Non-pigmented ciliary epithelial cell (primary cell): ENCODE results near the gene ETV1.
"Not testable (repeated sequence)": the region's sequence is repeated elsewhere in the genome, so short reads cannot be mapped to it uniquely, and the experiment has no call there.

Experiments used
- DNase-seq: peaks from one replicate; pipeline ENCODE4 v3.0.0-alpha.2; 2010; ENCODE audit warnings: low read depth

ETV1 gene

DNA sequence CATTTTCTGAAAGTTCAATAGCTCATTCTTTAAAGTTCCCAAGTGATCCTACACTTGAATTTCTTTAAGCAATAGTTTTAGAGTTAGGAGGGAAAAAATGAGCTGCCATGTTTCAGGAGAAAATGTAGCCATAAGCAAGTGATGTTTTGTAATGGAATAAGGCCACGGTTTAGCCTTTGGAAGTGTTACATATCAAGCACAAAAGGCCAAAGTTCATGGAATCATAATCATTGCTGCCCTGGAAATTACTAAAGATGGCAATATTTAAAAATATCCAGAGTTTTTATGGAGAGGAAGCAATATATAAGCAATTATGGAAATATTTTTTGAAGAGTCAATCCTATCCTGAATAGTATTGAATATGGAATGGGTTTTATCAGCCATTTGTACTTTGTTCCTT, 68.4 kb downstream of the ETV1 start:
- DNase-seq: no peak

GRCh38 chr7:13920053-13920697, 69.3 kb downstream of the ETV1 start:
- peak; percentile 100 for DNase-seq

DNA sequence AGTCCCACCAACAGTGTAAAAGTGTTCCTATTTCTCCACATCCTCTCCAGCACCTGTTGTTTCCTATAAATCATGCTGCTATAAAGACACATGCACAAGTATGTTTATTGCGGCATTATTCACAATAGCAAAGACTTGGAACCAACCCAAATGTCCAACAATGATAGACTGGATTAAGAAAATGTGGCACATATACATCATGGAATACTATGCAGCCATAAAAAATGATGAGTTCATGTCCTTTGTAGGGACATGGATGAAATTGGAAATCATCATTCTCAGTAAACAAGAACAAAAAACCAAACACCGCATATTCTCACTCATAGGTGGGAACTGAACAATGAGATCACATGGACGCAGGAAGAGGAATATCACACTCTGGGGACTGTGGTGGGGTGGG, 71.1 kb downstream of the ETV1 start:
- DNase-seq: not testable (repeated sequence)

GRCh38 chr7:13917103-13917502, 72.4 kb downstream of the ETV1 start:
- DNase-seq: not testable (repeated sequence)

- no peak for DNase-seq
Observed at GRCh38 chr7:13915891-13916290, 73.6 kb downstream of the ETV1 start.

- DNase-seq: no peak
Observed at GRCh38 chr7:13912715-13913278, 76.7 kb downstream of the ETV1 start.

GRCh38 chr7:13911909-13912308, 77.6 kb downstream of the ETV1 start:
- no peak for DNase-seq

DNA sequence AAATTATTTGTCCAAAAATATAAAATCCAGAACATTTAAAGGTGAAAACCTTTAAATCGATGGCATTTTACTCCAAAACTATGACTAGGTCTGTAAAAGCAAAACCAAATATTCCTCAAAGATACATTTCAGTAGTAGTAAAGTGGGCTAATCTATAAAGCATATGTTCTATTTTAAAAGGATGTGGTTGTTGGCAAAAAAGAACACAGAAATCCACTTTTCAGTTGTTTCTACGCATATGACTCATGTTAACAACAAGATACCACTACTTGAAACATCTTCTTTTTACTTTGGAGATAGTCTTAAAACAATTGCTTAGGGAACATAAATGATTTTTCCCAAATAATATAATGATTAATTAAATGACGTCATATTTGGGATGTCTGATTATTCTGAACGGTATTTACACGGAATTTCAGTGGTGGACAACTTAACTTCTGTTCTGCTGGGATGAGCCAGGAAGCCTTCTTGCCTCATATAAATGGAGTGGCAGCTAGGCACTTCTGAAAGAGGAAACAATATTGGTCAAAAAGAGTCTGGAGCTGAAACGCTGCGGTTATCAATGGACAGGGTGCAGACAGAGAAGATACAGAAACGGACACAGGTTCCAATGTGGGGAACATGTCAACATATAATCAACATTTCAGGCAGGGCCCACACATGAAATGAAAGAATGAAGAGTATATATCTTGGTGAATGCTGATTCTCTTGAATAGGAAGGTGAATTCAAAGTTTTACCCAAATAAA, 78.5 kb downstream of the ETV1 start:
- no peak for DNase-seq

- no peak for DNase-seq
Observed at GRCh38 chr7:13908667-13909397, 80.6 kb downstream of the ETV1 start.

DNA sequence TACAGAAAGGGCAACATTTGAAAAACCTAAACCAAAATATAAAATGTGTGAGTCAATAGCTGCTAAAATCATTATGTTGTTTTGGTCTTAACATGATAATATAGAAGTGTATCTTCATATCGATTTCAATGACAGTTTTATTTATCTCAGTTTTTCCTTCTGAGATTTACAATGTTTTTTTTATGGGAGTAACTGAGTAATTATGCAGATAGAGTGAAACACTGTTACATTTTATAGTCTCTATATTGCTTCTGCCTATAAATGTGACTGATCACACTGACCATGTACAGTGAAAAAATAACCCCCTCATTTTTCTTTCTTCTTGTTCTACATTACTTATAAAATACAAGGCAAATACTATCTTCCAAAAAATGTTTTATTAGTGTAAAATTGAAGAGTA, 81.6 kb downstream of the ETV1 start:
- no peak for DNase-seq

GRCh38 chr7:13904689-13905088, 84.8 kb downstream of the ETV1 start:
- peak; percentile 64 for DNase-seq

DNA sequence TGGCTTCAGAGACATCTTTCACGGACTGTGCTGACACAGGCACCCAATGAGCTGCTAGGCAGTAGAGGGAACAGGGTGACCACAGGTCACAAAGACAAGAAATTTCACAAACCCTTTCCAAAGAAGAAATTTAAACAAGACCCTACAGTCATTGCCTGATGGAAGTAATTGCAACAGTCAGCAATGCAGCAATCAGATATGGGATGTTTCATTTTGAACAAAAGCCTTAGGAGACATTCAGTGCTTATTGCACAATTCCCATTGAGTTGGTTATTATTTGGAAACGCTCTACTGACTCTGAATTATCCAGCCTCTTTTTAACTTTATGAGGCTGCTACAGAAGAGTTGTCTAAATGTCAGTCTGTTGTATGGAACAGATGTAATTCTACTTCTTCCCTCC, 85.5 kb downstream of the ETV1 start:
- DNase-seq: no peak

GRCh38 chr7:13901577-13901976, 87.9 kb downstream of the ETV1 start:
- DNase-seq: no peak

GRCh38 chr7:13898957-13899670, 90.4 kb downstream of the ETV1 start:
- no peak for DNase-seq

- DNase-seq: no peak
Observed at GRCh38 chr7:13897819-13898218, 91.6 kb downstream of the ETV1 start.

GRCh38 chr7:13894954-13895353, 94.5 kb downstream of the ETV1 start:
- DNase-seq: no peak

DNA sequence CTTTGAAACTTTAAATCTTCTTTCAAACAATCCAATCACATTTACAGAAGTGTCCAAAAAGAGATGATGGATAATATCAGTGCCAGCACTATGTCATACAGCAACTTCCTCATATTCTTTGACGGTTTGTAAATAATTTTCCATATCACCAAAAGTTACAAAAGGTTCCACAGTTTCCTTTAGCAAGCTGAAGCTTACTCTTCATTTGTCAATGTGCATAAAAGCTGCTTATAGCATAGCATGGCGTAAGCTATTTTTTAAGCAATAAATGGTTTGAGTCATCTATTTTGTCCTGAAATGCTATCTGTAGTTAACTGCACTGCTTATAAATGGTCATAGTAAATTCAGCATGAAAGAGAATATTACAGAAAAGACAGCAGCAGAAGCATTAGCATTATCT, 95.1 kb downstream of the ETV1 start:
- no peak for DNase-seq

DNA sequence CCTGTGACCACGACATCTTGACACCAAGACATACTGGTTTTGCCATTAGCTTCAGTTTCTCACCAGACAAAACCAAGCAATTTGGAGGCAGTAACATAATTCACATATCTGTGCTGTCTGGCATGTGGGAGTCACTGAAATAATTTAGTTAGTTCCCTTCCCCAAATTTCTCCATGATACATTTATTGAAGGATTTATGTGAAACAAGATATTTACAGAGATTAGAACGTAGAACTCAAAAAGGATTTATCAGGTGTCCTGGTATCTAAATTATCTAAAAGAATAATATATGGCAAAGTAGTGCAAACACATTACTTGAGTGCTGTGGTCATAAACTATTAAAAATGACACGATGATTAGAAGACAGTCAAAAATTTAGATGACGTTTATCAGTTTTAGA, 98.7 kb downstream of the ETV1 start:
- no peak for DNase-seq

GRCh38 chr7:13886356-13886755, 103.1 kb downstream of the ETV1 start:
- DNase-seq: no peak

GRCh38 chr7:13882051-13882450, 107.4 kb downstream of the ETV1 start:
- DNase-seq: no peak

DNA sequence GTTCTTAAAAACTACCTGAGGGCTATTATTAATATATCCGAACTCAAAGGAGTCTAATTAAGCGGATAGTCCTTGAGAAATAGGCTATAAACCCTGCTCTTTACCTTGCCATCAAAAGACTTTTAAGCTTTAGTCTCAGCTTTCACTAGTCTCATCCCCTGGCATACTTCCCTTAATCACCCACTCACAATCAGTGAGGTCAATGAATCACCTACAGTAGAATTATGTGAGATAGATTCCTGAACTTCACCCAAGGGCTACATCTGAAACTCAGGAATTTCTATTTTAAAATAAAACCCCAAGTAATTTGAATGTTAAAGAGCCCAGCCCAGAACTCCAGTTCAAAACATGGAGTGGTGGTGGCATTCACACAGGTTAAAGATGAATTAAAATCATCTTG, 108.7 kb downstream of the ETV1 start:
- DNase-seq: peak; percentile 70

DNA sequence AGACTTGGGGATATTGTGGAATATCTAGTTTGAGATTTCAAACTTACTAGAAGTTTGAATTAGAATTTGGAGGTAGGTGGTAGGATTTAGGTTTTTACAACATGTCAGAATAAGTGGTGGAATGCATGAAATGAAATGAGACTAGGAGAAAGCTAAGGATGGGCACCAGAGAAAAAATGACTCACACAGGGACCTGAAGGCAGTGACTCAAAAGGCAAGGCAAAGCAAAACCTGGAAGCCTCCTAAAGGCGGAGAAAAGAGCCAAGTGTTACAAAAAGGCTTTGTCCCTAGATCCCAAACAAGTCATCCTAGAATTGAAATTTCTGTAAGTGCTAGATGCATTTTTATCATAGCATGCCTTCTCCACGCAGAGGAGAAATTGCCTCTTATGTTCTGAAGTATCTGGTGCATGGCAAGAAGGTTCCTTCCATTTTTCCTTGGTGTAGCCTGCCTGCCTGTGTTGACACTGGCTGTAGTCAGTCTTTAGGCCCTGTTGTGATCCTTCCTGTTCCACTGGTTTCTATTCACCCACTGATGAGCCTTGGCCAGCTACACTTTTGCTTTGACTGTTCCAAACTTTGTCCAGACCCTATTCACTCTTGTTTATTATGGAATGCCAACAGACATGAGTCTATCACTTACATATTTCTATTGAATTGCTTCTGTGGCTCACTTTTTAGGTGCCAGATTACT, 109.3 kb downstream of the ETV1 start:
- peak; percentile 27 for DNase-seq
